Glutamatergic neuron (in vitro differentiated cells): ENCODE data around the gene CHPF. TPM values are rescaled to one million over a fixed set of nuclear protein-coding genes. Genes with fewer than 3 reads are reported as not detected.

Experiments used
- DNase-seq: peaks from one replicate; pipeline ENCODE4 v3.0.0; 2022
- H3K27ac Mint-ChIP-seq: one replicate; pipeline ENCODE4 v1.8.0; 2020; ENCODE audit warnings: mild to moderate bottlenecking, mixed read lengths, inconsistent platforms; ENCODE audit not compliant: unreplicated experiment
- H3K27me3 Mint-ChIP-seq: one replicate; pipeline ENCODE4 v1.8.0; 2020; ENCODE audit warnings: mild to moderate bottlenecking, moderate library complexity, mixed read lengths, inconsistent platforms; ENCODE audit not compliant: unreplicated experiment
- H3K36me3 Mint-ChIP-seq: one replicate; pipeline ENCODE4 v1.8.0; 2020; ENCODE audit warnings: mild to moderate bottlenecking, mixed read lengths, inconsistent platforms; ENCODE audit not compliant: unreplicated experiment
- H3K4me1 Mint-ChIP-seq: one replicate; pipeline ENCODE4 v1.8.0; 2020; ENCODE audit warnings: mild to moderate bottlenecking, low read depth, mixed read lengths, inconsistent platforms; ENCODE audit not compliant: unreplicated experiment
- H3K4me3 Mint-ChIP-seq: one replicate; pipeline ENCODE4 v1.8.0; 2020; ENCODE audit warnings: mild to moderate bottlenecking, mixed read lengths, inconsistent platforms; ENCODE audit not compliant: unreplicated experiment
- H3K9me3 Mint-ChIP-seq: one replicate; pipeline ENCODE4 v1.8.0; 2020; ENCODE audit warnings: mild to moderate bottlenecking, moderate library complexity, mixed read lengths, inconsistent platforms; ENCODE audit not compliant: unreplicated experiment
- CTCF ChIP-seq: fragments of 200-600 bp; sonication (generic); IDR thresholded peaks from one replicate; pipeline ENCODE4 v1.5.0; 2021; ENCODE audit not compliant: partially characterized antibody, unreplicated experiment
- total RNA-seq: library from RNA; stranded (reverse); fragmentation: NEBNext Ultra II Directional; extraction: Animal tissue kit (Norgen Biotek cat#: 25700); gene quantifications from one replicate; pipeline ENCODE4 v1.2.1, GENCODE V29; 2021; ENCODE audit not compliant: unreplicated experiment

CHPF gene
- total RNA-seq, 1 donor from 2014 or later, result 31.1 TPM

GRCh38 chr2:219521066-219521880 is 22.3 kb downstream of the CHPF start:
- Mint-ChIP-seq H3K36me3 (no peaks in the 10 kb centered on the region), H3K4me1 (peaks cover 55% of the 10 kb centered on the region), H3K4me3 (peak overlapping the region; percentile 52), H3K9me3 (peaks cover 3% of the 10 kb centered on the region), H3K27me3 (peaks cover 8% of the 10 kb centered on the region), H3K27ac (peak overlapping the region; percentile 56)
- DNase-seq, result peak; percentile 76
- TF ChIP-seq CTCF, result peak; percentile 65

- TF ChIP-seq CTCF, result no peak
- Mint-ChIP-seq H3K4me1 (peaks cover 50% of the 10 kb centered on the region), H3K36me3 (no peaks in the 10 kb centered on the region), H3K9me3 (peaks cover 2% of the 10 kb centered on the region), H3K27me3 (peaks cover 13% of the 10 kb centered on the region), H3K27ac (peak overlapping the region; percentile 28), H3K4me3 (no peak overlapping the region)
- DNase-seq, result no peak
Observed at GRCh38 chr2:219520079-219520478, 23.5 kb downstream of the CHPF start.

GRCh38 chr2:219519526-219519916 is 24.1 kb downstream of the CHPF start:
- DNase-seq, result no peak
- Mint-ChIP-seq H3K4me3 (peak overlapping the region; percentile 4), H3K4me1 (peaks cover 51% of the 10 kb centered on the region), H3K27me3 (peaks cover 15% of the 10 kb centered on the region), H3K36me3 (no peaks in the 10 kb centered on the region), H3K27ac (no peak overlapping the region), H3K9me3 (peaks cover 4% of the 10 kb centered on the region)
- no peak for TF ChIP-seq CTCF

GRCh38 chr2:219517954-219518778 is 25.4 kb downstream of the CHPF start:
- no peak for DNase-seq
- Mint-ChIP-seq H3K27me3 (peaks cover 23% of the 10 kb centered on the region), H3K4me3 (no peak overlapping the region), H3K4me1 (peaks cover 59% of the 10 kb centered on the region), H3K27ac (peak overlapping the region; percentile 35), H3K9me3 (peaks cover 12% of the 10 kb centered on the region), H3K36me3 (no peaks in the 10 kb centered on the region)
- no peak for TF ChIP-seq CTCF
